ENCODE results near the gene TMEM269.

- no peak for TF ChIP-seq CTCF (tag by site-specific recombination; IDR thresholded peaks at IDR 0.05)
- TF ChIP-seq YY1 (tag by site-specific recombination; IDR thresholded peaks at IDR 0.05): no peak
- no peak for TF ChIP-seq MEIS1 (CRISPR knock-in tag; IDR thresholded peaks at IDR 0.05; ENCODE audit: borderline replicate concordance)
- TF ChIP-seq ZBTB26 (tag by site-specific recombination; optimal IDR thresholded peaks at IDR 0.05): no peak
- no peak for TF ChIP-seq ZNF302 (tag by site-specific recombination; IDR thresholded peaks at IDR 0.05; ENCODE audit: low read depth)
- no peak for TF ChIP-seq ELK4 (IDR thresholded peaks at IDR 0.05; ENCODE audit: borderline replicate concordance, low read depth, low read length)
- TF ChIP-seq ZSCAN18 (tag by site-specific recombination; IDR thresholded peaks at IDR 0.05): no peak
- no peak for TF ChIP-seq HOXA7 (CRISPR knock-in tag; IDR thresholded peaks at IDR 0.05; ENCODE audit: borderline replicate concordance)
- no peak for TF ChIP-seq ZNF830 (tag by site-specific recombination; IDR thresholded peaks at IDR 0.05; ENCODE audit: low read depth)
- no peak for TF ChIP-seq ZNF513 (tag by site-specific recombination; IDR thresholded peaks at IDR 0.05)
These were observed 32.6 kb downstream of the TMEM269 start for GRCh38 chr1:42817440-42817767.
